RWPE1 (cell line): Measurements from ENCODE around the gene DGKH.
"Not testable (repeated sequence)": the region's sequence is repeated elsewhere in the genome, so short reads cannot be mapped to it uniquely, and the experiment has no call there.

Source experiments
- CTCF ChIA-PET: fragments of 350-600 bp; sonication (Branson Sonifier 250); formaldehyde crosslinking; extraction: SDS; loops from one replicate; lab custom pipeline; 2021; lab: Yijun Ruan, JAX
- POLR2A ChIA-PET: fragments of 400-600 bp; formaldehyde crosslinking; extraction: SDS; loops from one replicate; lab custom pipeline; 2020; ENCODE audit warnings: antibody characterized with exemption; ENCODE audit not compliant: low non-redundant PET; lab: Yijun Ruan, JAX
- DNase-seq: peaks from one replicate; pipeline ENCODE4 v3.0.0; 2012; ENCODE audit warnings: low spot score
- H3K27ac ChIP-seq: fragments of 450-650 bp; 2 replicates; pipeline ENCODE4 v1.5.1; 2017
- CTCF ChIP-seq: fragments of 450-650 bp; conservative IDR thresholded peaks from 2 replicates; pipeline ENCODE4 v1.5.1; 2017; ENCODE audit warnings: low read depth, mild to moderate bottlenecking

The DGKH gene

GRCh38 chr13:42065414-42065813 lies 17.0 kb downstream of the DGKH start:
- no peak overlapping the region for H3K27ac ChIP-seq
- no peak for TF ChIP-seq CTCF
- CTCF ChIA-PET: interaction anchor here (0.6 kb wide), 1 partner anchor 727 kb away, joined by 3 read pairs; no protein-coding TSS in a partner anchor
- no peak for DNase-seq
- POLR2A ChIA-PET: no interaction called here

GRCh38 chr13:42066542-42066941 lies 18.1 kb downstream of the DGKH start:
- DNase-seq: no peak
- CTCF ChIA-PET: no interaction called here
- POLR2A ChIA-PET: no interaction called here
- H3K27ac ChIP-seq: no peak overlapping the region
- TF ChIP-seq CTCF: no peak

DNA sequence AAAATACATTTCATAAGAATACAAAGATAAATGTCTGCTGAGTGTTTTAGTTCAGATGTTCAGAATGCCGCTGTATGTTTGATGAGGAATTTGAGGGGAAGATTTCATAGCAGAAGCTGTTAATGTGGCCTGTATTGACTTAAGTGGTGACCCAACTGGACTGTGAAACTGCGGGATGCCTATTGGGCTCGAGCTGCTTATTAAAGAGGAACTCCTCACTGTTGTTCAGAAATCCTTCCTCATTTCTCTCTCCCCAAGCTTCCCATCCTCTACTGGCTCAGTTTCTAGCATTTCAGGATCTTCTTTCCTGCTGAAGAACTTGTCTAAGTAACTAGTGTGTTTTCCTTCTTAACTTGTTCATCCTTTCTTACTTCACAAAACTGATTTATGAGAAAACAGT lies 20.4 kb downstream of the DGKH start:
- POLR2A ChIA-PET: no interaction called here
- no peak for DNase-seq
- no peak overlapping the region for H3K27ac ChIP-seq
- TF ChIP-seq CTCF: no peak
- CTCF ChIA-PET: no interaction called here

DNA sequence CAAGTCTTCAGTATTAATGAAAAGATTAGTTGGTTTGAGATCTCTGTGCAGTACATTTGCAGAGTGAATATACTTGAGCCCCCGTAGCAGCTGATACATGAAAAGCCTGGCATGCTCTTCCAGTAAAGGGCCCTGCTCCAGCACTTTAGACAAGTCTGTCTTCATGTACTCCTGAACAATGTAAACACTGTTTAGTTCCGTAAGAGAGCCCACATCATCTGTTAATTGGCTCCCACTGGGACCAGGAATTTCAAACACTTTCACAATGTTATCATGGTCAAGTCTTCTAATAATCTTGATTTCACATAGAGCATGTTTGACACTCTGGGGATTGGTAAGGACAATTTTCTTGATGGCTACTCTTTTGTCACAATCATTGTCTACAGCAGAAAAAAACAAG lies 22.2 kb downstream of the DGKH start:
- POLR2A ChIA-PET, H3K27ac ChIP-seq, DNase-seq: not testable (repeated sequence)
- CTCF ChIA-PET: interaction anchor here (0.7 kb wide), 1 partner anchor 29 kb away, joined by 4 read pairs; no protein-coding TSS in a partner anchor

GRCh38 chr13:42071179-42071578 lies 22.7 kb downstream of the DGKH start:
- DNase-seq, POLR2A ChIA-PET, H3K27ac ChIP-seq: not testable (repeated sequence)
- CTCF ChIA-PET: interaction anchor here (0.7 kb wide), 1 partner anchor 28 kb away, joined by 4 read pairs; no protein-coding TSS in a partner anchor

- ChIA-PET CTCF (no interaction called here), POLR2A (no interaction called here)
- H3K27ac ChIP-seq: no peak overlapping the region
- no peak for TF ChIP-seq CTCF
- DNase-seq: no peak
Measured at GRCh38 chr13:42071672-42072419, 23.4 kb downstream of the DGKH start.

GRCh38 chr13:42073683-42074082 lies 25.2 kb downstream of the DGKH start:
- no peak for DNase-seq
- ChIA-PET CTCF (interaction anchor here (0.8 kb wide), 1 partner anchor 32 kb away, joined by 4 read pairs; no protein-coding TSS in a partner anchor), POLR2A (no interaction called here)
- no peak overlapping the region for H3K27ac ChIP-seq
- no peak for TF ChIP-seq CTCF
